NCI-H2196 treated with DMSO at 0.1 percent for 48 hours (cell line): ENCODE results near the gene DHRS3.
"Not testable (repeated sequence)": the region's sequence is repeated elsewhere in the genome, so short reads cannot be mapped to it uniquely, and the experiment has no call there.

Experiments
- DNase-seq: peaks from one replicate; lab custom pipeline; 2025; ENCODE audit not compliant: unreplicated experiment; lab: John Stamatoyannopoulos, UW

The DHRS3 gene

GRCh38 chr1:12580054-12580887 is 37.7 kb downstream of the DHRS3 start:
- DNase-seq: no peak

- DNase-seq: no peak
Observed at GRCh38 chr1:12578860-12579422, 39.1 kb downstream of the DHRS3 start.

DNA sequence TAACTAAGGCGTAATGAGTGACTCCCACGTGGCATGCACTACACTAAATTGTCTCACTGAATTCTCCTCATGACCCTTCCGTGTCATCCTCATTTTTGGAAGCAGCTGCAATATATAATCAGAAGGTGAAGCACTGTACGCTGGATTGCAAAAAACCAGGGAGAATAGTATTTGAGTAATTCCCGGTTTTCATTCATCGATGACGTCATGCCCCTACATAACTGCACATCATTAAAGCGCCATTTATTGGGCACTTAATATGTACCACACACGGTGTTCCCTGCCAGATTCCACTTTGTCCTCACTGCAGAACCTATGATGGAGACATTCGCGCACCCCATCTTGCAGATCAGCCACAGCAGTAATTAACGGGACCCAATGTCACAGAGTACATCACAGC is 41.0 kb downstream of the DHRS3 start:
- DNase-seq: no peak

GRCh38 chr1:12574757-12575139 is 43.3 kb downstream of the DHRS3 start:
- DNase-seq: no peak

DNA sequence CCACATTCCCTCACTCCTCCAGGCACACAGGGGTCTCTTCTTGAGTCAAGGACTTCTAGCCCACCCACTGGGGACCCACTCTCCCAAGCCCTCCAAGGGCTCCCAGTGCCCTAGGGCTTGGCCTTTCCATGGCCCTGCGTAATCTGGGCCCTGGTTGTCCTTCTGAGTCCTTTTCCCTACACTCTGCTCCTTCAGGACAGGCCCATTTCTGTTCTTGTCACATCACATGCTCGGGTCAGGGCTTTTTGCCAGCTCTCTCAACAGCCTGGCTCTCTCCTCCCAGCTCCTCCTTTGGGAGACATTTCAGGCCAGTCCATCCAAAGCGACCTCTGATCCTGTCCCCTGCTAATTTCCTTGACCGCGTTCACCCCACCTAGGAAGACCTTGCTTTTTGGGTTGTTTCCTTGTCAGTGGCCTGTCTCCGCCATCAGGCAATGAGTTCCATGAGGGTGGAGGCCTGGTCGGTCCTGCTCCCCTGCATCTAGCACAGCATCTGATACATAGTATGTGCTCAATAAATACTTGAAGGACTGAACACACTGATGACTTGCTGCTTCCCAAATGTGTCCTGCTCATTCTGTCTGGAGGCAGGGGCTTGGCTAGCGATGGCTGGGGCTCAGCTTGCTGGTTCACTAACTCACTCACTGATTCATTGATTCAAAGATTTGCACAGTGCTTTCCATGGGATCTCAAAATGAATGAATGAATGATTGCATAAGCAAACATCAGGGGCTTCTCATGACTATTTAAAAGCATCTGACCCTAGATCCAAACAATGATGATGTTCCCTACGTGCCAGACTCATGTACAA is 44.8 kb downstream of the DHRS3 start:
- no peak for DNase-seq

DNA sequence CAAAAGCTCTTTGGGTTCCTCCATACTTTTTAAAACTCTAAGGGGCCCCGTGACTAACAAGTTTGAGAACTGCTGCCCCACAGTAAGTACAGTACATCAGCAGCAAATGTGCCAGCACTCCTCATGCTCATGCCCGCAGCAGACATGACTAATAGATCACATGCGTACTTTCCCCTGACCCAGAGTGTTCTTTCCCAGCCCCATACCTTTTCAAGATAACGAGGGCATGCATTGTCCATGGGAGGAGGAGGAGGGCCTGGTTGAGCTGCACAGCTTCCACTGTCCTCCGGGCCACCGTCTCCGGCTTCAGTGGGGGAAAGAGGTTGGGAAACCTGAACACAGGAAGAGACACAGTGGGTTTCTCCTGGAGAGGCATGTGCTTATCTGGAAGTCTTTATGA is 45.5 kb downstream of the DHRS3 start:
- DNase-seq: no peak

- no peak for DNase-seq
Observed at GRCh38 chr1:12570291-12570690, 47.7 kb downstream of the DHRS3 start.

DNA sequence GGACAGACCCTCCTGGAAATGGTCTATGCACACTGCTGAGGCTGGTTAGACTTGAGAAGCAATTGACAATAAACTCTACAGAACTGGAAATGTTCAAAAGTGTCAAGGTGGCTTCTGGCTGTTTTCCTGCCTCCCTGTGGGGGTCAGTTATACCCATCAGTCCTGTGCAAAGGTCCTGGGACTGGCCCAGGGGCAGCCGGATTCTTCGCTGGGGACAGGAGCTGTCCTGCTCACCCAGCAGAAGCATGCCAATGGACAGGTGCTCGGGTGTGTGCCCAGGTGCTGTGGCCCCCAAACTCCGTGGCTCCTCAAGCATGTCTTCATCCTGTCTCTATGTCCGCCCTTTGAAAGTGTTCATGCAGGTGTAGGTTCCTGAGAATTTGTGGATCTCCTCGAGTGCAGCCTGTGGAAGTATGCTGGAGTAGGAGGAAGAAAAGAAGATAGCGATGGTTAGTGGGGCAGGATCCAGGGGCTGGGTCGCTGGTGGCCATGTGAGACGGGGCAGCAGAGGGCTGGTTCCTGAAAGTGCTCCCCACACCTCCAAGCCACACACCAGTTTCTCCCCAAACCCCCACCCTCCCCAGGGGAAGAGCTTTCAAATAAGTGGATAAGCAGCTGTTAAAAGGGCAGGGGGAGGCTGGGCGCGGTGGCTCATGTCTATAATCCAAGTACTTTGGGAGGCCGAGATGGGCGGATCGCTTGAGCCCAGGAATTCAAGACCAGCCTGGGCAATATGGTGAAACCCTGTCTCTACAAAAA is 49.8 kb downstream of the DHRS3 start:
- DNase-seq: no peak

DNA sequence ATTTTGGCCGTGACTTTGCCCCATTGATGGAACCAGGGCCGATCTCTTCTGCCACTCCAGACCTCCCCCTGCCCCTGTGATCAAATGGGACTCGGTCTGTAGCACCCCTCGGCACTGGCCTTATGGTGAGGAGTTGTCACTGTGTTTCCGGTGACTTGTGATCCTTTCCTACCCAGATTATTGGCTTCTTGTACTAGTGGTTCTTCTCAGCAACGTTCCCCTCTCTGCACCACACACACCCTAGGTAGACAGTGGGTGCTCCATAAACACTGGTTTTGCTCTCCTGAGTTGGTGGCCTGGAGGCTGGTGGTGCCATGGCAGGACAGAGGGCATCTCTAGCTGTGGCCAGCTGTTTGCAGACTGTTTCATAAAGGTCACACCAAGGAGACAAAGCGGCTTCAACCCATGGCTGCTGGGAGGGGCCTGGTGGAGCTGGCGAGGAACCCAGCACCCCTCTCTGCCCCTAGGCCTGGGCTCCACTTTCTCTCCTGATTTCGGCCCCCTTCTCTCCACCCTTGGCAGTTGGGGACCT is 50.7 kb downstream of the DHRS3 start:
- no peak for DNase-seq

DNA sequence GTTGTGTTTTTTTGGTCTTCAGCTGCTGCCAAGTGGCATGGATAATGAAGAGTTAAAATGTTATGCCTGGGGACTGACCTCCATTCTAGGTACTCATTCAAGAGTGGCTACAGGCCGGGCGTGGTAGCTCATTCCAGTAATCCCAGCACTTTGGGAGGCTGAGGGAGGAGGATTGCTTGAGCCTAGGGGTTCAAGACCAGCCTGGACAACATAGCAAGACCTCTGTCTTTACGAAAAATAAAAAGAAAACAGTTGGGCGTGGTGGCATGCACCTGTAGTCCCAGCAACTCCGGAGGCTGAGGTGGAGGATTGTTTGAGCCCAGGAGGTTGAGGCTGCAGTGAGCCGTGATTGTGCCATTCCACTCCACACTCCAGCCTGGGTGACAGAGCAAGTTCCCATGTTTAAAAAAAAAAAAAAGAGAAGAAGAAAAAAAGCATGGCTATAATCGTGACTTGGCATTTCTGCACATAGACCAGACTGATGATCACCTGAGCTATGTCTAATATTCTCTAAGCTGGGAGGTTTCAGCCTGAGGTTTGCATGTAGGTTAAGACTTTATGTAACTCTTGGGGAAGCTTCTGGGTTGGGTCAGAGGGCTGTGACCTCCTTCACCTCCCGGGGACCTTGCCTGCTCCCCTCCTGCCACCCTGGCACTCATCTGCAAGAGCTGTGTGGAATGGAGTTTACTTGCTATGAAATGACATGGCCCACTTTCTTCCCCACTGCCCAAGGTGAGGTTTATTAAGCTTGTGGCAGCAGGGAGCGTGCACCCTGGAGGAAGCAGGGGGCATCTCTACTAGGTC is 51.3 kb downstream of the DHRS3 start:
- DNase-seq: no peak

DNA sequence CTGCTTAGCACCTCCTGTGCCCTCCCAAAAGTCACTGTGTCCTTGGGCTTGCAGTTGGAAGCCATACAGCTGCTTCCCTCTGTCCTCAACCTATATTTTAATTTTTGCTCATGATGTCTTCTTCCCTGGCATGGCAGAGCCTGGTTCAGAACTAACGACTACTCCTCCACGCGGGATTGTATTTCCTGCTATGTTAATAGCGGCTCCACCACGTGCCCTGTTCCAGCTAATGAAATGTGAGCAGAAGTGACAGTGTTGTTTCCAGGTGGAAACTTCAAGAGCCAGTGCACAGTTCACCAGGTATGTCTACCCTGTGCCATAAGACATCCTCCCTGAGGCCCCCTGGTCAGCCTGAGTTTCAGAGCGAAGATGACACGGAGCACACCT is 52.1 kb downstream of the DHRS3 start:
- DNase-seq: peak; percentile 13

- DNase-seq: no peak
Observed at GRCh38 chr1:12565094-12565965, 52.7 kb downstream of the DHRS3 start.

- DNase-seq: not testable (repeated sequence)
Observed at GRCh38 chr1:12564251-12564650, 53.8 kb downstream of the DHRS3 start.

DNA sequence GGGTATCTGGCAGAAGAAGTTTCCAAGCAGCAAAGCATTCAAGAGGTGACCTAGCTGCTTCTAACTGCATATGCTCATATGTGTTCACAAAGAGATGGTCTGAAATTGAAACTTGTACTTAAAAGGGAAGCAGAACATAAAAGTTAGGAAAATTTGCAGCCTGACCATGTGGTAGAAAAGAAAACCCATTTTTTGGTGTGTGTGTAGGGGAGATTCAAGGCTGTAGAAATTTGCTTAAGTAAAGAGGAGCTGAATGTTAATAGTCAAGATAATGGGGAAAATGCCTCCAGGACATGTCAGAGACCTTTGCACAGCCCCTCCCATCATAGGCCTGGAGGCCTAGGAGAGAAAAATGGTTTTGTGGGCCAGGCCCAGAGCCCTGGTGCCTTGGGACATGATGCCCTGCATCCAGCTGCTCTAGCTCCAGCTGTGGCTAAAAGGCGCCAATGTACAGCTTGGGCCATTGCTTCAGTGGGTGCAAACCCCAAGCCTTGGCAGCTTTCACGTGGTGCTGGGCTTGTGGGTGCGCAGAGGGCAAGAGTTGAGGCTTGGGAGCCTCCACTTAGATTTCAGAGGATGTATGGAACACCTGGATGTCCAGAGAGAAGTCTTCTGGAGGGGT is 54.9 kb downstream of the DHRS3 start:
- no peak for DNase-seq

- no peak for DNase-seq
Observed at GRCh38 chr1:12561121-12561520, 56.9 kb downstream of the DHRS3 start.

- no peak for DNase-seq
Observed at GRCh38 chr1:12556957-12557935, 60.8 kb downstream of the DHRS3 start.

- DNase-seq: peak; percentile 8
Observed at GRCh38 chr1:12556368-12556930, 61.6 kb downstream of the DHRS3 start.
